IMR-90 (cell line): Measurements from ENCODE around the gene PROK2. TPM values are rescaled to one million over a fixed set of nuclear protein-coding genes. Genes with fewer than 3 reads are reported as not detected.
A peak's percentile ranks its signal among the peaks of the same experiment; 100 is the strongest.

Source experiments
- ATAC-seq: fragments of 200-7000 bp; cut with Tn5 transposase; 2 replicates; pipeline ENCODE4 v1.9.1; 2020; ENCODE audit warnings: low read depth, mild to moderate bottlenecking, moderate library complexity
- Bru-seq: library from RNA; stranded (reverse); fragments of 400-500 nt; gene quantifications from one replicate; lab custom pipeline; 2021; lab: Mats Ljungman, UMichigan
- BruChase-seq, 2 experiments: library from RNA; stranded (reverse); fragments of 400-500 nt; gene quantifications; one replicate each; lab custom pipeline; 2021; lab: Mats Ljungman, UMichigan
- BruUV-seq: library from RNA; stranded (reverse); fragments of 400-500 nt; replicated peaks from 2 replicates; lab custom pipeline; 2021; lab: Mats Ljungman, UMichigan
- CTCF ChIA-PET: fragments of 300-600 bp; formaldehyde crosslinking; extraction: SDS; loops from one replicate; lab custom pipeline; 2021; ENCODE audit warnings: antibody characterized with exemption; lab: Yijun Ruan, JAX
- POLR2A ChIA-PET: fragments of 300-600 bp; sonication (Branson Sonifier 250); formaldehyde crosslinking; loops from one replicate; lab custom pipeline; 2022; ENCODE audit warnings: antibody characterized with exemption; ENCODE audit not compliant: unreplicated experiment; lab: Charles Lee
- DNase-seq: peaks from one replicate; pipeline ENCODE4 v3.0.0; 2013
- H2AFZ ChIP-seq: replicated peaks from 2 replicates; pipeline ENCODE3; 2013; ENCODE audit warnings: low read length, mild to moderate bottlenecking; ENCODE audit not compliant: poor library complexity
- H2AK5ac ChIP-seq: 2 replicates; pipeline ENCODE4 v1.6.1; 2013; ENCODE audit warnings: low read depth, low read length, inconsistent platforms
- H2AK9ac ChIP-seq: replicated peaks from 2 replicates; pipeline ENCODE3; 2013; ENCODE audit warnings: mild to moderate bottlenecking, low read depth, low read length, moderate library complexity; ENCODE audit not compliant: poor library complexity
- H2BK120ac ChIP-seq: 2 replicates; pipeline ENCODE4 v1.6.1; 2013; ENCODE audit warnings: low read depth, low read length, inconsistent platforms
- H2BK15ac ChIP-seq: 3 replicates; pipeline ENCODE4 v1.6.1; 2013; ENCODE audit warnings: low read depth, low read length, inconsistent platforms
- H2BK20ac ChIP-seq: 2 replicates; pipeline ENCODE4 v1.6.1; 2013; ENCODE audit warnings: low read depth, mild to moderate bottlenecking, inconsistent platforms, low read length, moderate library complexity
- H2BK5ac ChIP-seq: 2 replicates; pipeline ENCODE4 v1.6.1; 2013; ENCODE audit warnings: mild to moderate bottlenecking, low read depth, low read length, inconsistent platforms; ENCODE audit not compliant: poor library complexity, severe bottlenecking
- H3K14ac ChIP-seq: replicated peaks from 2 replicates; pipeline ENCODE4 v1.6.1; 2013; ENCODE audit warnings: low read depth, low read length, inconsistent platforms
- H3K18ac ChIP-seq: 2 replicates; pipeline ENCODE4 v1.6.1; 2013; ENCODE audit warnings: low read depth, low read length, control low read depth
- H3K23ac ChIP-seq: 2 replicates; pipeline ENCODE4 v1.6.1; 2013; ENCODE audit warnings: low read depth, low read length, inconsistent platforms
- H3K27ac ChIP-seq: 2 replicates; pipeline ENCODE4 v1.5.1; 2013; ENCODE audit warnings: mild to moderate bottlenecking, control low read depth, low read length; ENCODE audit not compliant: insufficient read depth
- H3K27me3 ChIP-seq: 2 replicates; pipeline ENCODE4 v1.6.1; 2013; ENCODE audit warnings: low read length; ENCODE audit not compliant: control insufficient read depth, insufficient read depth
- H3K36me3 ChIP-seq: 2 replicates; pipeline ENCODE4 v1.6.1; 2013; ENCODE audit warnings: low read length, mixed read lengths; ENCODE audit not compliant: control insufficient read depth, insufficient read depth
- H3K4ac ChIP-seq: 2 replicates; pipeline ENCODE4 v1.6.1; 2013; ENCODE audit warnings: low read depth, low read length, inconsistent platforms
- H3K4me1 ChIP-seq: 2 replicates; pipeline ENCODE4 v1.6.1; 2013; ENCODE audit warnings: low read length, mixed read lengths; ENCODE audit not compliant: control insufficient read depth, insufficient read depth
- H3K4me2 ChIP-seq: 2 replicates; pipeline ENCODE4 v1.6.1; 2013; ENCODE audit warnings: low read depth, mild to moderate bottlenecking, control low read depth, low read length, moderate library complexity
- H3K4me3 ChIP-seq: 2 replicates; pipeline ENCODE4 v1.5.1; 2013; ENCODE audit warnings: low read depth, mild to moderate bottlenecking, control low read depth, low read length, moderate library complexity; ENCODE audit not compliant: insufficient read depth
- H3K56ac ChIP-seq: 2 replicates; pipeline ENCODE4 v1.6.1; 2013; ENCODE audit warnings: low read length, inconsistent platforms; ENCODE audit not compliant: insufficient read depth; ENCODE audit errors: extremely low read depth
- H3K79me1 ChIP-seq, 2 experiments: 2 replicates each; pipeline ENCODE4 v1.6.1; 2013; ENCODE audit warnings: low read length in 2 of 2, inconsistent platforms in 1 of 2, low read depth in 1 of 2
- H3K9ac ChIP-seq: 2 replicates; pipeline ENCODE4 v1.6.1; 2013; ENCODE audit warnings: low read depth, low read length, control low read depth
- H3K9me1 ChIP-seq: 2 replicates; pipeline ENCODE4 v1.6.1; 2013; ENCODE audit warnings: low read length, inconsistent platforms; ENCODE audit not compliant: insufficient read depth
- H3K9me3 ChIP-seq: 2 replicates; pipeline ENCODE4 v1.6.1; 2013; ENCODE audit warnings: low read length; ENCODE audit not compliant: control insufficient read depth, insufficient read depth
- H4K20me1 ChIP-seq: 2 replicates; pipeline ENCODE4 v1.6.1; 2013; ENCODE audit warnings: low read length, inconsistent platforms; ENCODE audit not compliant: insufficient read depth
- H4K5ac ChIP-seq: 2 replicates; pipeline ENCODE4 v1.6.1; 2013; ENCODE audit warnings: mild to moderate bottlenecking, low read depth, low read length, control low read depth
- H4K8ac ChIP-seq, 2 experiments: 2 replicates each; pipeline ENCODE4 v1.6.1; 2013; ENCODE audit warnings: low read depth in 2 of 2, low read length in 2 of 2, control low read depth in 1 of 2, inconsistent platforms in 1 of 2
- H4K91ac ChIP-seq: 2 replicates; pipeline ENCODE4 v1.6.1; 2013; ENCODE audit warnings: low read depth, low read length, inconsistent platforms; ENCODE audit not compliant: insufficient read depth
- BHLHE40 ChIP-seq: fragments of 150-350 bp; IDR thresholded peaks from 2 replicates; pipeline ENCODE4 v1.6.1; 2016; ENCODE audit warnings: mild to moderate bottlenecking, low read depth, low read length
- CEBPB ChIP-seq: IDR thresholded peaks from 2 replicates; pipeline ENCODE4 v1.6.1; 2012; ENCODE audit warnings: low read depth, low read length, improper control_type of control experiment
- CHD1 ChIP-seq: IDR thresholded peaks from 2 replicates; pipeline ENCODE4 v1.6.1; 2012; ENCODE audit warnings: low read depth, low read length, improper control_type of control experiment
- RFX5 ChIP-seq: IDR thresholded peaks from 2 replicates; pipeline ENCODE4 v1.8.0; 2012; ENCODE audit warnings: low read depth, mild to moderate bottlenecking, low read length, moderate library complexity
- SMC3 ChIP-seq: fragments of 150-350 bp; IDR thresholded peaks from 2 replicates; pipeline ENCODE4 v1.6.1; 2016; ENCODE audit warnings: low read depth, mild to moderate bottlenecking, antibody characterized with exemption, low read length, moderate library complexity
- WGBS, 2 experiments: methylation state at CpG; one replicate each; pipeline versions ENCODE4 v1.1.5 to v1.1.7; 2013; ENCODE audit warnings: missing lambda C conversion rate in 2 of 2; ENCODE audit not compliant: insufficient read length in 1 of 2; ENCODE audit errors: extremely low coverage in 2 of 2; 5-methylcytosine and 5-hydroxymethylcytosine counted together
- dilution Hi-C: fragments of 300-500 bp; cut with HindIII; formaldehyde crosslinking; loops from one replicate; pipeline ENCODE4 v1.14.3; 2018; ENCODE audit warnings: low sequenced_read_pairs; ENCODE audit not compliant: unreplicated experiment
- in situ Hi-C: fragments of 300-500 bp; cut with MboI; formaldehyde crosslinking; loops from 3 replicates; pipeline ENCODE4 v1.14.3; 2019; ENCODE audit warnings: low sequenced_read_pairs, inconsistent platforms, mixed read lengths
- intact Hi-C: fragments of 100-400 bp; cut with micrococcal nuclease; formaldehyde crosslinking; loops from 2 replicates; pipeline ENCODE4 v1.10.0; 2022
- long read RNA-seq: library from polyadenylated mRNA; unstranded; transcript quantifications from one replicate; pipeline ENCODE4 v2.0.0, GENCODE V29; 2021; ENCODE audit not compliant: unreplicated experiment
- polyA plus RNA-seq, 3 experiments: library from polyadenylated mRNA; depleted of rRNA; stranded (reverse); fragments of >200 nt; gene quantifications; 2 replicates each; pipeline ENCODE4 v1.2.3, GENCODE V29; 2012; ENCODE audit warnings: low replicate concordance in 1 of 3
- total RNA-seq: library from RNA; depleted of rRNA; stranded (reverse); fragments of >200 nt; gene quantifications from 2 replicates; pipeline ENCODE4 v1.2.3, GENCODE V29; 2012; rRNA removed

Gene PROK2, protein sequence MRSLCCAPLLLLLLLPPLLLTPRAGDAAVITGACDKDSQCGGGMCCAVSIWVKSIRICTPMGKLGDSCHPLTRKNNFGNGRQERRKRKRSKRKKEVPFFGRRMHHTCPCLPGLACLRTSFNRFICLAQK
- total RNA-seq (not detected in 2 replicates), polyA plus RNA-seq (2012; rRNA removed) (not detected in 2 replicates), Bru-seq, nascent RNA (not detected), BruChase-seq, experiment 1, labeled RNA remaining after a 6-hour chase (not detected), BruChase-seq, experiment 2, labeled RNA remaining after a 2-hour chase (not detected)
- polyA plus RNA-seq (2012; cell fraction: cytosol; rRNA removed): not detected in 2 replicates
- not detected in 2 replicates for polyA plus RNA-seq (2012; cell fraction: nucleus; rRNA removed; ENCODE audit: low replicate concordance)
- long read RNA-seq: 0 reads

DNA sequence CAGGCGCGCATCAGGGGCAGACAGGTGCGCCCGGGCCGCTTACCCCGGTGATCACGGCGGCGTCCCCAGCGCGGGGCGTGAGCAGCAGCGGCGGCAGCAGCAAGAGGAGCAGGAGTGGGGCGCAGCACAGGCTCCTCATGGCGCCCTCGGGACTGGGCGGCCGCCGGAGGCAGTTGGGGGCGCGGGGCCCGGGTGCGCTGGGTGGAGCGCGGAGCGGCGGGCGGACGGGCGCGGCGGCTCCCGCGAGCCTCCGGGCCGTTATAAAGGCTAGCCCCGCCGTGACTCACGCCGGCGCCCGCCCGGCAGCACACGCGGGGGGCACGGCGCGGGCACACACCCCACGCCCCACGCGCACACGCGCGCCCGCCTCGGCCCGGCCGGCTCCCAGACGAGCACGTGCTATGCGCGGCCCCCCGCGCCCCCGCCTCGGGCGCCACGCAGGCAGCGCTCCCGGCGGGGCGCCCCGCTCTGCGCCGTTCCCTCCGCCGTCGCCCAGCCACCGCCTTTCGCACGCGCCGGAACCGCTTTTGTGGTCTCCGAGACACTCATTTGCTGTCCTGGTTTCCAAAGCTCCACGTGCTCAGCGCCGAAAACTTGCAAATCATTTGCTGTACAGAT, at the start of gene PROK2:
TSS of gene PROK2 (minus strand) at position 235 of the 618 bp plus-strand sequence. CDS start at position 139, 96 bp downstream.
- H4K5ac ChIP-seq: no peak within 1 kb of the TSS
- no peak within 1 kb of the TSS for H2BK5ac ChIP-seq
- peak within 1 kb of the TSS; percentile 11 for H2AFZ ChIP-seq
- in situ Hi-C loops (no loop called here), intact Hi-C loops (no loop called here), dilution Hi-C loops (no loop called here)
- H2BK15ac ChIP-seq: no peak within 1 kb of the TSS
- POLR2A ChIA-PET: no interaction called here
- H3K4me2 ChIP-seq: no peak within 1 kb of the TSS; the same call in 1 of the 2 replicates
- peak; percentile 66 for ATAC-seq
- H3K36me3 ChIP-seq: no peaks in the 10 kb centered on the region
- H2AK9ac ChIP-seq: no peak within 1 kb of the TSS
- no peak within 1 kb of the TSS for H4K91ac ChIP-seq
- no peaks in the 10 kb centered on the region for H3K79me1 ChIP-seq
- CTCF ChIA-PET: no interaction called here
- TF ChIP-seq SMC3 (no peak), CEBPB (no peak), RFX5 (no peak), BHLHE40 (0 out of 2 replicates have a peak, but pooled peaks have one; percentile 5), CHD1 (no peak)
- no peak within 1 kb of the TSS for H3K4ac ChIP-seq
- no peaks in the 10 kb centered on the region for H3K9me3 ChIP-seq
- 1% methylated on average over 41 of the region's 89 CpGs; no CpG with 5 or more reads in 1 of the 2 experiments for WGBS, 2 experiments
- H3K23ac ChIP-seq: no peak within 1 kb of the TSS
- no peak within 1 kb of the TSS for H3K9ac ChIP-seq
- H3K27ac ChIP-seq: no peak within 1 kb of the TSS
- peaks cover 52% of the 10 kb centered on the region for H3K27me3 ChIP-seq
- no peak within 1 kb of the TSS for H3K18ac ChIP-seq
- no peak for DNase-seq
- H4K8ac ChIP-seq: no peak within 1 kb of the TSS
- BruUV-seq: no TSS peak
- H3K56ac ChIP-seq: no peak within 1 kb of the TSS
- no peaks in the 10 kb centered on the region for H3K9me1 ChIP-seq
- no peak within 1 kb of the TSS for H3K14ac ChIP-seq
- H3K4me3 ChIP-seq: no peak within 1 kb of the TSS; the same call in 1 of the 2 replicates
- H2BK120ac ChIP-seq: no peak within 1 kb of the TSS
- no peaks in the 10 kb centered on the region for H4K20me1 ChIP-seq
- H2BK20ac ChIP-seq: no peak within 1 kb of the TSS
- H2AK5ac ChIP-seq: no peak within 1 kb of the TSS
- no peaks in the 10 kb centered on the region for H3K4me1 ChIP-seq
